Neural cell (in vitro differentiated cells): ENCODE results near the gene PSMB11. TPM values are rescaled to one million over a fixed set of nuclear protein-coding genes. Genes with fewer than 3 reads are reported as not detected.

Experiments
- H2AFZ ChIP-seq: fragments of 200-600, 300-800 bp; sonication (generic), shearing (Covaris generic); 2 replicates; pipeline ENCODE4 v1.6.0; 2014; ENCODE audit warnings: low read depth, mild to moderate bottlenecking, antibody characterized with exemption, low read length, moderate library complexity
- H3F3A ChIP-seq: fragments of 200-600 bp; shearing (Covaris generic); 2 replicates; pipeline ENCODE4 v1.6.1; 2016; ENCODE audit warnings: mild to moderate bottlenecking, moderate library complexity, mixed read lengths, antibody characterized with exemption, low read length; ENCODE audit not compliant: insufficient read depth, poor library complexity, severe bottlenecking
- H3K27ac ChIP-seq: fragments of 200-600, 300-800 bp; sonication (generic), shearing (Covaris generic); 2 replicates; pipeline ENCODE4 v1.5.1; 2014; ENCODE audit warnings: mild to moderate bottlenecking, low read length, moderate library complexity
- H3K27me3 ChIP-seq: fragments of 300-800, 200-600 bp; sonication (generic), shearing (Covaris generic); 2 replicates; pipeline ENCODE4 v1.6.0; 2014; ENCODE audit warnings: mild to moderate bottlenecking, low read depth, low read length, moderate library complexity; ENCODE audit not compliant: insufficient read depth
- H3K36me3 ChIP-seq: fragments of 300-800, 200-600 bp; sonication (generic), shearing (Covaris generic); 2 replicates; pipeline ENCODE4 v1.5.1; 2014; ENCODE audit warnings: mild to moderate bottlenecking, antibody characterized with exemption, low read length, moderate library complexity; ENCODE audit not compliant: insufficient read depth
- H3K4me2 ChIP-seq: fragments of 300-800, 200-600 bp; sonication (generic), shearing (Covaris generic); 2 replicates; pipeline ENCODE4 v1.6.0; 2014; ENCODE audit warnings: mild to moderate bottlenecking, low read length
- H3K4me3 ChIP-seq: fragments of 300-800, 200-600 bp; sonication (generic), shearing (Covaris generic); 2 replicates; pipeline ENCODE4 v1.5.1; 2014; ENCODE audit warnings: mild to moderate bottlenecking, low read length, moderate library complexity
- H3K79me2 ChIP-seq: fragments of 200-600 bp; shearing (Covaris generic); replicated peaks from 2 replicates; pipeline ENCODE4 v1.6.0; 2014; ENCODE audit warnings: mild to moderate bottlenecking, low read length, moderate library complexity; ENCODE audit not compliant: insufficient read depth
- H3K9ac ChIP-seq: fragments of 300-800, 200-600 bp; sonication (generic), shearing (Covaris generic); 2 replicates; pipeline ENCODE4 v1.6.1; 2016; ENCODE audit warnings: mild to moderate bottlenecking, low read length, mixed read lengths
- H3K9me2 ChIP-seq: fragments of 200-600 bp; shearing (Covaris generic); 2 replicates; pipeline ENCODE4 v1.6.1; 2016; ENCODE audit warnings: mild to moderate bottlenecking, low read length, mixed read lengths; ENCODE audit not compliant: insufficient read depth
- H3K9me3 ChIP-seq: fragments of 200-600, 300-800 bp; sonication (generic), shearing (Covaris generic); 2 replicates; pipeline ENCODE4 v1.6.1; 2016; ENCODE audit warnings: mild to moderate bottlenecking, mixed run types, low read length, moderate library complexity, mixed read lengths
- H4K20me1 ChIP-seq: fragments of 200-600 bp; shearing (Covaris generic); 2 replicates; pipeline ENCODE4 v1.6.1; 2016; ENCODE audit warnings: mild to moderate bottlenecking, mixed run types; ENCODE audit not compliant: insufficient read depth
- EP300 ChIP-seq: fragments of 450-650 bp; conservative IDR thresholded peaks from 2 replicates; pipeline ENCODE4 v1.6.1; 2014; ENCODE audit warnings: antibody characterized with exemption, mild to moderate bottlenecking, moderate library complexity; ENCODE audit not compliant: poor library complexity, severe bottlenecking
- EZH2 ChIP-seq: fragments of 200-600, 300-800 bp; shearing (Covaris generic), sonication (generic); IDR thresholded peaks from 2 replicates; pipeline ENCODE4 v1.6.1; 2014; ENCODE audit warnings: antibody characterized with exemption, low read length, borderline replicate concordance, mild to moderate bottlenecking; ENCODE audit not compliant: insufficient read depth, poor library complexity, severe bottlenecking
- MXI1 ChIP-seq: fragments of 450-650 bp; conservative IDR thresholded peaks from 2 replicates; pipeline ENCODE4 v1.6.1; 2014; ENCODE audit warnings: antibody characterized with exemption, mild to moderate bottlenecking; ENCODE audit not compliant: poor library complexity, severe bottlenecking
- POLR2AphosphoS5 ChIP-seq: IDR thresholded peaks from 2 replicates; pipeline ENCODE4 v1.6.1; 2012
- RAD21 ChIP-seq: fragments of 450-650 bp; conservative IDR thresholded peaks from 2 replicates; pipeline ENCODE4 v1.6.1; 2014; ENCODE audit warnings: antibody characterized with exemption, mild to moderate bottlenecking, moderate library complexity
- SMC3 ChIP-seq: fragments of 450-650 bp; conservative IDR thresholded peaks from 2 replicates; pipeline ENCODE4 v1.6.1; 2014; ENCODE audit warnings: antibody characterized with exemption, mild to moderate bottlenecking, moderate library complexity; ENCODE audit not compliant: poor library complexity
- TAF1 ChIP-seq: IDR thresholded peaks from 2 replicates; pipeline ENCODE4 v1.6.1; 2012; ENCODE audit warnings: low read depth
- polyA plus RNA-seq: library from polyadenylated mRNA; depleted of rRNA; stranded (reverse); fragments of >200 nt; gene quantifications from 2 replicates; pipeline ENCODE4 v1.2.3, GENCODE V29; 2014
- TF ChIP-seq, protein P1 (sequence below): IDR thresholded peaks from 2 replicates; pipeline ENCODE4 v1.6.1; 2012; ENCODE audit warnings: borderline replicate concordance
- TF ChIP-seq, protein P2 (sequence below): fragments of 450-650 bp; IDR thresholded peaks from 2 replicates; pipeline ENCODE4 v1.5.1; 2014; ENCODE audit warnings: antibody characterized with exemption, mild to moderate bottlenecking, moderate library complexity; ENCODE audit not compliant: poor library complexity, severe bottlenecking

The PSMB11 gene
- polyA plus RNA-seq, 1 donor from 2014 or later: not detected

DNA sequence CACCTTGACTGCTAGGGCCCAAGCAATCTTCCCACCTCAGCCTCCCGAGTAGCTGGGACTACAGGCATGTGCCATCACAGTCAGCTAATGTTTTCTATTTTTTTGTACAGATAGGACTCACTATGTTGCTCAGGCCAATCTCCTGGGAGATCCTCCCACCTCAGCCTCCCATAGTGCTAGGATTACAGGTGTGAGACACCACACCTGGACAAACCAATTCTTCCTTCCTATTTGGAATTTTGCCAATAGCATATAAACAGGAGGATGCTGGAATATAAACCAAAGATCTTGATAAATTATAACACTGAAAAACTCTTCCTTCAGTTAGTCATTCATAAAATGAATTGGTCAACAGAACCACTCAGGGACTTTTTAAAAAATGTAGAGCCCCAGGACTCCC is 44.6 kb downstream of the PSMB11 start:
- no peak overlapping the region for H2AFZ ChIP-seq
- H3K36me3 ChIP-seq: no peaks in the 10 kb centered on the region
- H3K9me3 ChIP-seq: no peaks in the 10 kb centered on the region
- no peaks in the 10 kb centered on the region for H3K9me2 ChIP-seq
- no peak overlapping the region for H3K4me2 ChIP-seq
- no peaks in the 10 kb centered on the region for H4K20me1 ChIP-seq
- H3K27me3 ChIP-seq: no peaks in the 10 kb centered on the region
- no peak overlapping the region for H3K27ac ChIP-seq
- H3K79me2 ChIP-seq: no peaks in the 10 kb centered on the region
- TF ChIP-seq, protein P1, sequence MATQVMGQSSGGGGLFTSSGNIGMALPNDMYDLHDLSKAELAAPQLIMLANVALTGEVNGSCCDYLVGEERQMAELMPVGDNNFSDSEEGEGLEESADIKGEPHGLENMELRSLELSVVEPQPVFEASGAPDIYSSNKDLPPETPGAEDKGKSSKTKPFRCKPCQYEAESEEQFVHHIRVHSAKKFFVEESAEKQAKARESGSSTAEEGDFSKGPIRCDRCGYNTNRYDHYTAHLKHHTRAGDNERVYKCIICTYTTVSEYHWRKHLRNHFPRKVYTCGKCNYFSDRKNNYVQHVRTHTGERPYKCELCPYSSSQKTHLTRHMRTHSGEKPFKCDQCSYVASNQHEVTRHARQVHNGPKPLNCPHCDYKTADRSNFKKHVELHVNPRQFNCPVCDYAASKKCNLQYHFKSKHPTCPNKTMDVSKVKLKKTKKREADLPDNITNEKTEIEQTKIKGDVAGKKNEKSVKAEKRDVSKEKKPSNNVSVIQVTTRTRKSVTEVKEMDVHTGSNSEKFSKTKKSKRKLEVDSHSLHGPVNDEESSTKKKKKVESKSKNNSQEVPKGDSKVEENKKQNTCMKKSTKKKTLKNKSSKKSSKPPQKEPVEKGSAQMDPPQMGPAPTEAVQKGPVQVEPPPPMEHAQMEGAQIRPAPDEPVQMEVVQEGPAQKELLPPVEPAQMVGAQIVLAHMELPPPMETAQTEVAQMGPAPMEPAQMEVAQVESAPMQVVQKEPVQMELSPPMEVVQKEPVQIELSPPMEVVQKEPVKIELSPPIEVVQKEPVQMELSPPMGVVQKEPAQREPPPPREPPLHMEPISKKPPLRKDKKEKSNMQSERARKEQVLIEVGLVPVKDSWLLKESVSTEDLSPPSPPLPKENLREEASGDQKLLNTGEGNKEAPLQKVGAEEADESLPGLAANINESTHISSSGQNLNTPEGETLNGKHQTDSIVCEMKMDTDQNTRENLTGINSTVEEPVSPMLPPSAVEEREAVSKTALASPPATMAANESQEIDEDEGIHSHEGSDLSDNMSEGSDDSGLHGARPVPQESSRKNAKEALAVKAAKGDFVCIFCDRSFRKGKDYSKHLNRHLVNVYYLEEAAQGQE: no peak
- TF ChIP-seq EZH2 (no peak), SMC3 (no peak)
- no peak overlapping the region for H3K9ac ChIP-seq
- no peaks in the 10 kb centered on the region for H3F3A ChIP-seq
- no peak overlapping the region for H3K4me3 ChIP-seq

DNA sequence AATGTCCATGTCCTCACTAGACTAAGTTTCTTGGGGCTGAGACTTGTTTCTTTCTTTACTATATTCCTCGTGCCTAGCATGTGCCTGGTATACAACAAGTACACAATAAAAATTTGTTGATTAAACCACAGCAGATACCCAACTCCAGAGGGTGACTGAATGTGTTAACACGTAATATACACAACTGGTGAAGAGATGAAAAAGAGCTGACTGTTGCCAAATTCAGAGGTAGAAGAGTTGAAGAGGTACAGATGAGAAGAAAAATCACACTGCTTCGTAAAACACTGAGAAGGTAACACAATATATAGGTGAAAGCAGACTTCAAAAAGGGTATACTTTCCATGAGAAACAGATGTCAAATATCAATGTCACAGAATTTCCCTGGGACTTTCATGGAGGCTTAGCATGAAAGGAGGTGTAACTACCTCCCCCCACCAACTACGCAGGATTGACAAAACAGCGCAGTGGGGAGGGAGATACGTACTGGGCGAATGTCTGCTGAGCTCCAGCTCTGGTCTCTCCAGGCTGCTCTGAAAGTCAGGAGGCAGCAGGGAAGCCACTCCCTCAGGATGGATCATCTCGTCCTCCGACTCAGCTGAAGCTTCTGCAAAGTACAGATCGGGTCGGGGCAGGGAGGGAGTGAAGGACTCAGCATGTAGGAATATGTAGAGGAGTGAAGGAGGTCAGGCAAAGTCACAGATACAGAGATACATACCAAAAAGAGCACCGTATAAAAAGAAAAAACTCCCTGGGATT is 47.7 kb downstream of the PSMB11 start:
- H3K9me3 ChIP-seq: no peaks in the 10 kb centered on the region
- H4K20me1 ChIP-seq: no peaks in the 10 kb centered on the region
- no peaks in the 10 kb centered on the region for H3K36me3 ChIP-seq
- H3K27me3 ChIP-seq: no peaks in the 10 kb centered on the region
- no peak overlapping the region for H3K4me2 ChIP-seq
- no peaks in the 10 kb centered on the region for H3K9me2 ChIP-seq
- H2AFZ ChIP-seq: no peak overlapping the region
- H3F3A ChIP-seq: no peaks in the 10 kb centered on the region
- H3K4me3 ChIP-seq: no peak overlapping the region
- H3K79me2 ChIP-seq: peaks cover 27% of the 10 kb centered on the region
- TF ChIP-seq SMC3 (no peak), EZH2 (no peak), POLR2AphosphoS5 (no peak), RAD21 (no peak), MXI1 (no peak), EP300 (no peak), TAF1 (no peak)
- TF ChIP-seq, protein P2, sequence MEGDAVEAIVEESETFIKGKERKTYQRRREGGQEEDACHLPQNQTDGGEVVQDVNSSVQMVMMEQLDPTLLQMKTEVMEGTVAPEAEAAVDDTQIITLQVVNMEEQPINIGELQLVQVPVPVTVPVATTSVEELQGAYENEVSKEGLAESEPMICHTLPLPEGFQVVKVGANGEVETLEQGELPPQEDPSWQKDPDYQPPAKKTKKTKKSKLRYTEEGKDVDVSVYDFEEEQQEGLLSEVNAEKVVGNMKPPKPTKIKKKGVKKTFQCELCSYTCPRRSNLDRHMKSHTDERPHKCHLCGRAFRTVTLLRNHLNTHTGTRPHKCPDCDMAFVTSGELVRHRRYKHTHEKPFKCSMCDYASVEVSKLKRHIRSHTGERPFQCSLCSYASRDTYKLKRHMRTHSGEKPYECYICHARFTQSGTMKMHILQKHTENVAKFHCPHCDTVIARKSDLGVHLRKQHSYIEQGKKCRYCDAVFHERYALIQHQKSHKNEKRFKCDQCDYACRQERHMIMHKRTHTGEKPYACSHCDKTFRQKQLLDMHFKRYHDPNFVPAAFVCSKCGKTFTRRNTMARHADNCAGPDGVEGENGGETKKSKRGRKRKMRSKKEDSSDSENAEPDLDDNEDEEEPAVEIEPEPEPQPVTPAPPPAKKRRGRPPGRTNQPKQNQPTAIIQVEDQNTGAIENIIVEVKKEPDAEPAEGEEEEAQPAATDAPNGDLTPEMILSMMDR: no peak
- TF ChIP-seq, protein P1: no peak
- H3K9ac ChIP-seq: no peak overlapping the region
- no peak overlapping the region for H3K27ac ChIP-seq
